Coronary artery (tissue), 2 donors: ENCODE results near the gene RNF144A.

Source experiments
- DNase-seq: peaks from one replicate; pipeline ENCODE4 v3.0.0-alpha.2; 2017; ENCODE audit warnings: low spot score
- H3K27ac ChIP-seq, 2 donors: fragments of 200-600 bp; sonication (generic); one replicate each; pipeline ENCODE4 v1.5.1; 2016 to 2019
- H3K4me3 ChIP-seq: fragments of 200-600 bp; sonication (generic); 2 replicates; pipeline ENCODE4 v1.5.1; 2016; ENCODE audit warnings: mild to moderate bottlenecking, moderate library complexity
- TF ChIP-seq, protein P1 (sequence below): fragments of 200-600 bp; sonication (generic); IDR thresholded peaks from one replicate; pipeline ENCODE4 v1.5.1; 2019; ENCODE audit warnings: antibody characterized with exemption

RNF144A gene

DNA sequence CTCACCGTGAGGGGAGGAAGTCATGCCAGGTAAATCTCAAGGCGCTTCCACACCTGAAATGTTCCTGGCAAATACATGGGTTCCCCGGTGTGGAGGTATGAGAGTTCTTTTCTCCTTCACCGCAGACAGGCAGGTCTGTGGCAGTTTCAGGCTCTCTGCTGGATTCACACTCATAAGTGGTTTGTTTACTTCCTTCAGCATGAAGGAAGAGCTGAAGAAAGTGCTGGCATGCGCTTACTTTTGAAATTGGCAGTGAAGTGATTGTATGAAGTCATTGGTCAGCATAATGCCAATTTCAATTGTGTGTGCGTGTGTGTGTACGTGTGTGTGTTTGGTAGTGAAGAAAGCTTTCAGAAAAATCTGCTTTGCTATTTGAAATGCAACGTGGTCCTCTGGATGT is 43.4 kb downstream of the RNF144A start:
- Histone ChIP-seq H3K4me3 (peak overlapping the region; percentile 21), H3K27ac (peak overlapping the region in 1 of 2 donors; percentile 22)
- TF ChIP-seq, protein P1, sequence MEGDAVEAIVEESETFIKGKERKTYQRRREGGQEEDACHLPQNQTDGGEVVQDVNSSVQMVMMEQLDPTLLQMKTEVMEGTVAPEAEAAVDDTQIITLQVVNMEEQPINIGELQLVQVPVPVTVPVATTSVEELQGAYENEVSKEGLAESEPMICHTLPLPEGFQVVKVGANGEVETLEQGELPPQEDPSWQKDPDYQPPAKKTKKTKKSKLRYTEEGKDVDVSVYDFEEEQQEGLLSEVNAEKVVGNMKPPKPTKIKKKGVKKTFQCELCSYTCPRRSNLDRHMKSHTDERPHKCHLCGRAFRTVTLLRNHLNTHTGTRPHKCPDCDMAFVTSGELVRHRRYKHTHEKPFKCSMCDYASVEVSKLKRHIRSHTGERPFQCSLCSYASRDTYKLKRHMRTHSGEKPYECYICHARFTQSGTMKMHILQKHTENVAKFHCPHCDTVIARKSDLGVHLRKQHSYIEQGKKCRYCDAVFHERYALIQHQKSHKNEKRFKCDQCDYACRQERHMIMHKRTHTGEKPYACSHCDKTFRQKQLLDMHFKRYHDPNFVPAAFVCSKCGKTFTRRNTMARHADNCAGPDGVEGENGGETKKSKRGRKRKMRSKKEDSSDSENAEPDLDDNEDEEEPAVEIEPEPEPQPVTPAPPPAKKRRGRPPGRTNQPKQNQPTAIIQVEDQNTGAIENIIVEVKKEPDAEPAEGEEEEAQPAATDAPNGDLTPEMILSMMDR, result no peak
- DNase-seq, result no peak

DNA sequence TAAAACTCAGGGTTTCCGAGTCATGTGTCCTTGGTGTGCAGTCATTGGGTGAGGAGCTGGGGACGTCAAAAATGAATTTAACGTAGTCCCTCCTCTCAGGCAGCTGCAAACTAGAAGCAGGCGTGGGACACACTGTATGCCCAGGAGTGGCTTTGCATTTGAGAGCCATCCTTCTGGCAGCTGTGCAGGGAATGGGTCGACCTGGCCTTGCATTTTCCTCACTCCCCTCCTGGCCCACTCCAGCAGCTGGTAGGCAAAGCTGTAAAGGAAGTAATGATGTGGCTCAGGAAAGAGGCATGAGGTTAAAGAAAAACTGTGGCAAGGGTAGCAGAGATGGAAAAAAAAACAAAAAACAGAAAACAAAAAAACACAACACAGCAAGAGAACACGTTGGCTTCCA is 46.5 kb downstream of the RNF144A start:
- Histone ChIP-seq H3K27ac (no peak overlapping the region), H3K4me3 (no peak overlapping the region)
- DNase-seq, result no peak
- TF ChIP-seq, protein P1, result no peak

DNA sequence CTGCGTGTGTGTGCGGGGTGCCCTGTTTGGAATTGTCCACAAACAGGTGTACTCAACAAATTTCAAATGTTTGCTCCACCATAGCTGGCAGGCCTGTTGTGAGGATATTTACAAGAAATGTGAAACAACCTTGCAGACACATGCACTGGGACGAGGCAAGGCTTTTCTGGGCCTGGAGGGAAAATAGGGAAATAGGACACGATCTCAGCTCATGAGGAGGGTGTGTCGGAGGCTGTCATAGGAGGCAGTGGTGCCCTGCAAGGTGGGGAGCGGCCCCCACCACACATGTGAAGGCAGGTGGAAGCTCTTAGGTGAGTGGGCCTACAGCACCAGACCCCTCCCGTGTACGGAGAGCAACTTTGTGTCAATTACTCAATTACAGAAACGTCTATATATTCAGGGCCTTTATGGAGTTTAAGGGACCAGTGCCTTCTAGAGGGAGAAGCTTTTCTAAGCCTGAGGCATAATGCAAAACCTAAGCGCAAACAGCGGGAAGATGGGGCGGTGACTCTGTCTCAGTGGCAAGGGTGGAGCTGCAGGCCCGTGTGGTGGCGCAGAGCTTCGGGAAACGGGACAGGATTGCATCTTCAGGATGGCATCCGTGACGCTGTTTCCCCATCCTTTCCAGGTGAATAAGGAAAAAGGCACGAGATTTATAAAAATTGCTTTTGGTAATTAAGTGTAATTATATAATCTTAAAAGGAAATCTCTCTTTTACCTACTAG is 48.0 kb downstream of the RNF144A start:
- Histone ChIP-seq H3K4me3 (no peak overlapping the region), H3K27ac (no peak overlapping the region)
- peak; percentile 28 for DNase-seq
- TF ChIP-seq, protein P1, result no peak

DNA sequence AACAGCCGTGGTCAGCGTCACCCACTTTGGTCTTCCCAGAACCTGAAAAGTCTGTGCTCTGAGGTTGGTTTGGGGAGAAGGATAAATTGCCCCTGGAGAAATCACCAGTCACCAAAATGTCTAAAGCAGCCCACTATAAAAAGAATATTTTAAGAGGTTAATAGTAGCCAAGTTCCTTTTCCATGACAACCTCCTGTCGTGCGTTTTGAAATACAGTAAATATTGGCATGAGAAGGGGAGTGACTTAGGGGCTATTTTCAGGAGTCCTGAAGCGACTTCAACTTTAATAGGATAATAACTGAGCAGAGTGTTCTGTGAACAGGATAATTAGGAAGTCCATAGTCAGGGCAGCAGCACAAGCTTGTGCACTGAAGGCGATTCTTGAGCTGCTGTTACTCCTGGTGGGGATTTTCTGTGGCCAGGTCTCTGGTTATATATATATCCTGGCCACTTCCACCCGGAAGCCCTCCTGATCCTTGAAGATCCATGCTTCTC is 49.3 kb downstream of the RNF144A start:
- peak; percentile 0 for DNase-seq
- H3K4me3 ChIP-seq, result no peak overlapping the region
- H3K27ac ChIP-seq, result no peak overlapping the region
- TF ChIP-seq, protein P1, result no peak

DNA sequence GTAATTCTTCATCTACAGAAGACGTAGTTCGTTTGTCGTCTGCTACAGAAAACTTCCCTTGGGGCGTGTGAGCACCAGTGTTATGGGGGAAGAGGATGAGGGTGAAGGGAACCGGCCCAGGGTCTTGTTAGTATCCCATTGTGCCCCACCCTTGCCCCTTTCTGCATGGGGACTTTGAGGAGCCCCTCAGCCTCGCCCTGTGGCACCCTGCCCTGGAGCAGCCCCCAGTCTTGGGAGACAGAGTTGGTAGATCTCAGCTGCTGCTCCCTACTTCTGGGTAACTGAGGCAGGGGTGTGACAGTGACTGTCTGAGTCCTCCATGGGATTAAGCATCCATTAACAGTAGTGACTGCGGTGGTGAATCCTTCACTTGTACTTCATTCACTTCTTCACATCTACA is 50.1 kb downstream of the RNF144A start:
- peak; percentile 28 for DNase-seq
- Histone ChIP-seq H3K4me3 (no peak overlapping the region), H3K27ac (no peak overlapping the region)
- TF ChIP-seq, protein P1, result no peak

DNA sequence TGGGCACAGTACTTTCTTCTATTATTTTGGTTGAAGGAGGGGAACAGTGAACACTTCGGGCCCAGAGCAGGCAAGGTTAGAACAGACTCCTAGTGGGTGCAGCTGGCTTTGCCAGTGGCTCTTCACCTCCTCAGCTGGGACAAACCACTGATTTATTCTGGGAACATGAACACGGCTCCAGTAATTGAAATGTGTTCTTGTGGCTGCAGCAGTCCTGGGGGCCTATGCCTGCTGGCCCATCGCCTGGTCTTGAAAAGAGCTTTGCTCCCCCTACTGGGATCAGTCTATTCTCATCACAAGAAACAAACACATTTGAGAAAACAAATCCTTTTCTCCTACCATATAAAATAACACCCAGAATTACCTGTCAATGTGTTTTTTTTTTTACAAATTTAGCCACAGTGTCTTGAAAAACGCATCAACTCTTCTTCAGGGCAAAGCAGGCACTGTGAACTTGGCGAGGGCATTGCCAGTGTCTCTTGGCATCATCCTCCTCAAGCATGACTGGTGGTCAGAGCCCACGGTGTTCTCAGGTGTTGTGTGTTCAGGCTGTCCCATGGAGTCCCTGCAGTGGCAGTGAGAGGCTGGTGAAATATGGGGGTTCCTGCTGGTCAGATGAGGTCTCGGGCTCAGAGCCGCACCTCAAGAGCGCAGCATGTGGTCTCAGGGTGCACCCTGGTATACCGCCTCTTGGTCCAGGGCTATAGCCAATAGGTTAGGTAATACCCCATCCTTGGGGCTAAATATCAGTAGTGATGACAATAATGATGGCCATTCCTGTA is 51.3 kb downstream of the RNF144A start:
- TF ChIP-seq, protein P1, result no peak
- no peak for DNase-seq
- Histone ChIP-seq H3K27ac (no peak overlapping the region), H3K4me3 (no peak overlapping the region)
